B cell (primary cell): ENCODE results near the gene AZU1. TPM values are rescaled to one million over a fixed set of nuclear protein-coding genes. Genes with fewer than 3 reads are reported as not detected.
A peak's percentile ranks its signal among the peaks of the same experiment; 100 is the strongest.

Source experiments
- ATAC-seq: fragments of 200-7000 bp; cut with Tn5 transposase; one replicate; pipeline ENCODE4 v1.10.0; 2021; ENCODE audit warnings: low read depth, mild to moderate bottlenecking, moderate number of reproducible peaks, moderate library complexity
- CTCF ChIA-PET: fragments of 350-600 bp; sonication (Branson Sonifier 250); formaldehyde crosslinking; loops from one replicate; lab custom pipeline; 2021; ENCODE audit warnings: antibody characterized with exemption, inconsistent platforms; lab: Charles Lee
- POLR2A ChIA-PET: fragments of 350-600 bp; sonication (Branson Sonifier 250); formaldehyde crosslinking; loops from one replicate; lab custom pipeline; 2021; ENCODE audit warnings: antibody characterized with exemption; lab: Charles Lee
- DNase-seq: peaks from one replicate; pipeline ENCODE4 v3.0.0; 2013
- H2AFZ ChIP-seq: 2 replicates; pipeline ENCODE4 v1.6.1; 2012; ENCODE audit warnings: mild to moderate bottlenecking, low read depth, low read length; ENCODE audit not compliant: insufficient read depth, poor library complexity, severe bottlenecking
- H3K27ac ChIP-seq, 2 donors: 1 replicate in 1 of 2; 2 replicates in 1 of 2; pipeline ENCODE4 v1.5.1; 2012 to 2013; ENCODE audit warnings: low read length in 2 of 2, mild to moderate bottlenecking in 2 of 2, moderate library complexity in 1 of 2
- H3K27me3 ChIP-seq, 4 experiments: fragments of 200-600 bp in 1 of 4; sonication (generic) in 1 of 4; replicated peaks in 1 of 4; 1 replicate in 2 of 4; 2 replicates in 2 of 4; pipeline versions ENCODE4 v1.6.1 to v1.7.0; 2013 to 2016; ENCODE audit warnings: low read length in 3 of 4, mild to moderate bottlenecking in 2 of 4, mixed read lengths in 1 of 4, moderate library complexity in 1 of 4; ENCODE audit not compliant: insufficient read depth in 4 of 4, control insufficient read depth in 3 of 4; ENCODE audit errors: control extremely low read depth in 1 of 4
- H3K36me3 ChIP-seq, 2 experiments: replicated peaks in 1 of 2; 1 replicate in 1 of 2; 2 replicates in 1 of 2; pipeline versions ENCODE4 v1.6.1 to v1.7.1; 2013; ENCODE audit warnings: low read length in 1 of 2; ENCODE audit not compliant: insufficient read depth in 2 of 2, control insufficient read depth in 1 of 2; ENCODE audit errors: control extremely low read depth in 1 of 2, extremely low read depth in 1 of 2
- H3K4me1 ChIP-seq, 2 donors: fragments of 200-600 bp in 1 of 2; sonication (generic) in 1 of 2; 1 replicate in 1 of 2; 2 replicates in 1 of 2; pipeline versions ENCODE4 v1.5.1 to v1.6.1; 2013 to 2017; ENCODE audit warnings: low read length in 2 of 2; ENCODE audit not compliant: control insufficient read depth in 2 of 2, insufficient read depth in 2 of 2
- H3K4me2 ChIP-seq: replicated peaks from 2 replicates; pipeline ENCODE3; 2012; ENCODE audit warnings: mild to moderate bottlenecking, low read depth, low read length; ENCODE audit not compliant: poor library complexity, severe bottlenecking
- H3K4me3 ChIP-seq, 5 experiments: fragments of 200-600 bp in 1 of 5; sonication (generic) in 1 of 5; 1 replicate in 3 of 5; 2 replicates in 2 of 5; pipeline versions ENCODE4 v1.5.1 to v1.7.0; 2011 to 2016; ENCODE audit warnings: low read length in 4 of 5, mild to moderate bottlenecking in 4 of 5, low read depth in 2 of 5, control low read depth in 1 of 5, moderate library complexity in 1 of 5; ENCODE audit not compliant: insufficient read depth in 1 of 5; ENCODE audit errors: control extremely low read depth in 1 of 5, extremely low read depth in 1 of 5
- H3K79me2 ChIP-seq: fragments of 200-600 bp; sonication (generic); one replicate; pipeline ENCODE4 v1.6.0; 2016; ENCODE audit warnings: low read length; ENCODE audit not compliant: control insufficient read depth, insufficient read depth
- H3K9ac ChIP-seq: fragments of 200-600 bp; sonication (generic); 2 replicates; pipeline ENCODE4 v1.6.1; 2017; ENCODE audit warnings: mild to moderate bottlenecking, low read length, moderate library complexity
- H3K9me3 ChIP-seq, 3 donors: one replicate each; pipeline versions ENCODE4 v1.6.1 to v1.7.1; 2013; ENCODE audit warnings: low read length in 2 of 3; ENCODE audit not compliant: control insufficient read depth in 2 of 3, insufficient read depth in 1 of 3; ENCODE audit errors: control extremely low read depth in 1 of 3
- H4K20me1 ChIP-seq: 2 replicates; pipeline ENCODE4 v1.6.0; 2012; ENCODE audit warnings: mild to moderate bottlenecking, low read length; ENCODE audit not compliant: insufficient read depth, control insufficient read depth, poor library complexity, severe bottlenecking
- H3K27ac Mint-ChIP-seq: one replicate; pipeline ENCODE4 v1.8.0; 2021; ENCODE audit warnings: mixed read lengths
- H3K27me3 Mint-ChIP-seq: one replicate; pipeline ENCODE4 v1.8.0; 2021; ENCODE audit warnings: mixed read lengths
- H3K4me1 Mint-ChIP-seq: one replicate; pipeline ENCODE4 v1.8.0; 2021; ENCODE audit warnings: mixed read lengths
- H3K4me3 Mint-ChIP-seq: one replicate; pipeline ENCODE4 v1.8.0; 2021; ENCODE audit warnings: mixed read lengths
- H3K9me3 Mint-ChIP-seq: one replicate; pipeline ENCODE4 v1.8.0; 2022; ENCODE audit warnings: mixed read lengths; ENCODE audit not compliant: insufficient read depth
- EZH2 ChIP-seq: IDR thresholded peaks from 2 replicates; pipeline ENCODE4 v1.6.1; 2012; ENCODE audit warnings: borderline replicate concordance, low read depth, mild to moderate bottlenecking, moderate library complexity, low read length; ENCODE audit not compliant: insufficient read depth, poor library complexity, severe bottlenecking
- WGBS: methylation state at CpG from one replicate; pipeline ENCODE4 v1.1.5; 2013; ENCODE audit warnings: missing lambda C conversion rate; ENCODE audit not compliant: insufficient coverage; 5-methylcytosine and 5-hydroxymethylcytosine counted together
- intact Hi-C: fragments of 100-400 bp; cut with micrococcal nuclease; formaldehyde crosslinking; loops from one replicate; pipeline ENCODE4 v1.10.0; 2022
- polyA plus RNA-seq: library from polyadenylated mRNA; depleted of rRNA; stranded (reverse); fragments of >200 nt; gene quantifications from 2 replicates; pipeline ENCODE4 v1.2.3, GENCODE V29; 2012
- total RNA-seq, 2 donors: library from RNA; stranded (reverse); fragments of 120-200 nt in 1 of 2; gene quantifications; 1 replicate in 1 of 2; 2 replicates in 1 of 2; pipeline versions ENCODE4 v1.2.3 to v1.2.4, GENCODE V29; 2013 to 2022
- TF ChIP-seq, protein P1 (sequence below): fragments of 200-600 bp; IDR thresholded peaks from one replicate; pipeline ENCODE4 v1.8.0; 2022; ENCODE audit warnings: antibody characterized with exemption, mild to moderate bottlenecking

AZU1 gene
- total and polyA plus RNA-seq, 2 donors (not counting 1 experiment from before 2014, with no cell fraction given) = 0.13 to 0.44 TPM

GRCh38 chr19:801030-801860, 26.4 kb upstream of the AZU1 start:
- intact Hi-C loops = no loop called here
- Histone ChIP-seq H3K27ac (no peak overlapping the region), H3K4me1 (peaks cover 22 to 43% of the 10 kb centered on the region in 2 donors), H3K9ac (no peak overlapping the region), H3K4me2 (peak overlapping the region; percentile 38), H4K20me1 (peaks cover 84% of the 10 kb centered on the region), H3K36me3 (peaks cover 0 to 60% of the 10 kb centered on the region in 2 experiments), H2AFZ (no peak overlapping the region), H3K9me3 (no peaks in the 10 kb centered on the region), H3K4me3 (no peak overlapping the region), H3K27me3 (no peaks in the 10 kb centered on the region), H3K79me2 (peaks cover 88% of the 10 kb centered on the region)
- ATAC-seq (no peak), DNase-seq (peak; percentile 34)
- H3K27ac Mint-ChIP-seq = no peak overlapping the region
- CTCF ChIA-PET = no interaction called here
- POLR2A ChIA-PET = interaction anchor here (1.0 kb wide), 1 partner anchor 237 kb away, joined by 3 read pairs; no protein-coding TSS in a partner anchor
- no peaks in the 10 kb centered on the region for H3K9me3 Mint-ChIP-seq
- no peak for TF ChIP-seq EZH2
- TF ChIP-seq, protein P1, sequence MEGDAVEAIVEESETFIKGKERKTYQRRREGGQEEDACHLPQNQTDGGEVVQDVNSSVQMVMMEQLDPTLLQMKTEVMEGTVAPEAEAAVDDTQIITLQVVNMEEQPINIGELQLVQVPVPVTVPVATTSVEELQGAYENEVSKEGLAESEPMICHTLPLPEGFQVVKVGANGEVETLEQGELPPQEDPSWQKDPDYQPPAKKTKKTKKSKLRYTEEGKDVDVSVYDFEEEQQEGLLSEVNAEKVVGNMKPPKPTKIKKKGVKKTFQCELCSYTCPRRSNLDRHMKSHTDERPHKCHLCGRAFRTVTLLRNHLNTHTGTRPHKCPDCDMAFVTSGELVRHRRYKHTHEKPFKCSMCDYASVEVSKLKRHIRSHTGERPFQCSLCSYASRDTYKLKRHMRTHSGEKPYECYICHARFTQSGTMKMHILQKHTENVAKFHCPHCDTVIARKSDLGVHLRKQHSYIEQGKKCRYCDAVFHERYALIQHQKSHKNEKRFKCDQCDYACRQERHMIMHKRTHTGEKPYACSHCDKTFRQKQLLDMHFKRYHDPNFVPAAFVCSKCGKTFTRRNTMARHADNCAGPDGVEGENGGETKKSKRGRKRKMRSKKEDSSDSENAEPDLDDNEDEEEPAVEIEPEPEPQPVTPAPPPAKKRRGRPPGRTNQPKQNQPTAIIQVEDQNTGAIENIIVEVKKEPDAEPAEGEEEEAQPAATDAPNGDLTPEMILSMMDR = no peak
- H3K4me1 Mint-ChIP-seq = peaks cover 44% of the 10 kb centered on the region
- no peak overlapping the region for H3K4me3 Mint-ChIP-seq
- WGBS = 81% methylated on average over 27 of the region's 29 CpGs
- no peaks in the 10 kb centered on the region for H3K27me3 Mint-ChIP-seq

GRCh38 chr19:801861-802497, 25.7 kb upstream of the AZU1 start:
- ChIA-PET CTCF (no interaction called here), POLR2A (interaction anchor here (0.6 kb wide), 1 partner anchor 9 kb away, joined by 7 read pairs; no protein-coding TSS in a partner anchor)
- ATAC-seq (no peak), DNase-seq (peak; percentile 24)
- no peaks in the 10 kb centered on the region for H3K27me3 Mint-ChIP-seq
- peak overlapping the region; percentile 4 for H3K4me2 ChIP-seq
- peaks cover 22 to 39% of the 10 kb centered on the region in 2 donors for H3K4me1 ChIP-seq
- no peaks in the 10 kb centered on the region for H3K27me3 ChIP-seq
- intact Hi-C loops = no loop called here
- no peak for TF ChIP-seq EZH2
- TF ChIP-seq, protein P1 = no peak
- H3K4me3 ChIP-seq = no peak overlapping the region
- H3K9ac ChIP-seq = no peak overlapping the region
- no peak overlapping the region for H3K27ac ChIP-seq
- no peak overlapping the region for H2AFZ ChIP-seq
- peaks cover 0 to 66% of the 10 kb centered on the region in 2 experiments for H3K36me3 ChIP-seq
- H3K27ac Mint-ChIP-seq = no peak overlapping the region
- no peaks in the 10 kb centered on the region for H3K9me3 ChIP-seq
- no peak overlapping the region for H3K4me3 Mint-ChIP-seq
- WGBS = 94% methylated on average over 21 of the region's 23 CpGs
- H4K20me1 ChIP-seq = peaks cover 91% of the 10 kb centered on the region
- H3K79me2 ChIP-seq = peaks cover 91% of the 10 kb centered on the region
- H3K4me1 Mint-ChIP-seq = peaks cover 40% of the 10 kb centered on the region
- H3K9me3 Mint-ChIP-seq = no peaks in the 10 kb centered on the region
